Gastrocnemius medialis (tissue), 4 donors: ENCODE results near the gene ZNF771. TPM values are rescaled to one million over a fixed set of nuclear protein-coding genes. Genes with fewer than 3 reads are reported as not detected.

Source experiments
- ATAC-seq, 2 donors: fragments of 150-250 bp; one replicate each; pipeline ENCODE4 v1.9.1; 2016
- DNase-seq, 2 donors: peaks; one replicate each; pipeline ENCODE4 v3.0.0-alpha.2; 2019
- H3K27ac ChIP-seq, 4 donors: fragments of 200-600 bp; sonication (generic); 1 replicate in 1 of 4; 2 replicates in 3 of 4; pipeline ENCODE4 v1.5.1; 2016 to 2018; ENCODE audit warnings: mild to moderate bottlenecking in 2 of 4, moderate library complexity in 1 of 4
- H3K27me3 ChIP-seq, 3 donors: fragments of 200-600 bp; sonication (generic) in 2 of 3; 1 replicate in 1 of 3; 2 replicates in 2 of 3; pipeline versions ENCODE4 v1.5.1 to v1.6.0; 2016 to 2019; ENCODE audit warnings: mild to moderate bottlenecking in 1 of 3, moderate library complexity in 1 of 3
- H3K36me3 ChIP-seq, 2 donors: fragments of 200-600 bp; sonication (generic) in 1 of 2; one replicate each; pipeline ENCODE4 v1.5.1; 2017 to 2018
- H3K4me1 ChIP-seq, 2 donors: fragments of 200-600 bp; sonication (generic) in 1 of 2; one replicate each; pipeline ENCODE4 v1.5.1; 2016 to 2017; ENCODE audit warnings: mild to moderate bottlenecking in 2 of 2
- H3K4me3 ChIP-seq, 4 donors: fragments of 200-600 bp; sonication (generic) in 3 of 4; 1 replicate in 1 of 4; 2 replicates in 3 of 4; pipeline ENCODE4 v1.5.1; 2016 to 2019; ENCODE audit warnings: mild to moderate bottlenecking in 2 of 4
- H3K9me3 ChIP-seq, 3 donors: fragments of 200-600 bp; sonication (generic) in 2 of 3; 1 replicate in 1 of 3; 2 replicates in 2 of 3; pipeline ENCODE4 v1.5.1; 2016 to 2019
- CTCF ChIP-seq, 5 experiments: fragments of 450-650 bp in 3 of 5; fragments of 200-600 bp in 2 of 5; sonication (generic) in 2 of 5; IDR thresholded peaks in 4 of 5; conservative IDR thresholded peaks in 1 of 5; 1 replicate in 4 of 5; 2 replicates in 1 of 5; pipeline ENCODE4 v1.5.1; 2016 to 2019; ENCODE audit warnings: antibody characterized with exemption in 5 of 5, mild to moderate bottlenecking in 3 of 5, moderate library complexity in 3 of 5
- POLR2A ChIP-seq, 2 donors: fragments of 450-650 bp; IDR thresholded peaks; one replicate each; pipeline ENCODE4 v1.6.1; 2017; ENCODE audit warnings: antibody characterized with exemption in 2 of 2, mild to moderate bottlenecking in 2 of 2, moderate library complexity in 2 of 2
- in situ Hi-C, 4 donors: fragments of 200-750 bp; cut with MboI; loops; one replicate each; pipeline versions ENCODE4 v1.15.0 to v1.8.0; 2017; ENCODE audit warnings: low sequenced_read_pairs in 4 of 4
- intact Hi-C: fragments of 100-400 bp; cut with DNase I; formaldehyde crosslinking; loops from one replicate; pipeline ENCODE4 v1.15.1; 2023; ENCODE audit warnings: low total_unique reads
- total RNA-seq, 4 donors: library from RNA; depleted of rRNA; stranded (reverse); fragments of >200 nt; gene quantifications; one replicate each; pipeline versions ENCODE4 v1.1.0 to v1.2.3, GENCODE V29; 2016

The ZNF771 gene
- total RNA-seq, 4 donors from 2014 or later: 16.7 to 34.1 (median 24.7) TPM

- ATAC-seq (no peak), DNase-seq (no peak)
- in situ Hi-C loops: loop anchor here in 2 of 4 donors (25.0 kb wide), 2 partner anchors 272 to 297 kb away; partner anchors contain the start of genes ALDOA (in 1 of the 2), PPP4C (in 1 of the 2), TBX6 (in 1 of the 2) and YPEL3 (in 1 of the 2)
- no peak overlapping the region for H3K27ac ChIP-seq
- TF ChIP-seq POLR2A (IDR thresholded peaks at IDR 0.05) (no peak), CTCF (IDR thresholded peaks at IDR 0.05 in 4 of 5, conservative IDR thresholded peaks at IDR 0.05 in 1 of 5) (no peak)
- H3K36me3 ChIP-seq: peaks cover 0 to 54% of the 10 kb centered on the region in 2 donors
- no peaks in the 10 kb centered on the region for H3K27me3 ChIP-seq
- no peaks in the 10 kb centered on the region for H3K9me3 ChIP-seq
- intact Hi-C loops: loop anchor here (5.0 kb wide), 1 partner anchor 457 kb away; the partner anchor contains the start of gene ASPHD1
- peaks cover 15 to 21% of the 10 kb centered on the region in 2 donors for H3K4me1 ChIP-seq
- no peak overlapping the region for H3K4me3 ChIP-seq
These were observed 48.2 kb upstream of the ZNF771 start for GRCh38 chr16:30358990-30359870.

- Histone ChIP-seq H3K27me3 (no peaks in the 10 kb centered on the region), H3K4me1 (peaks cover 12 to 17% of the 10 kb centered on the region in 2 donors), H3K36me3 (peaks cover 0 to 60% of the 10 kb centered on the region in 2 donors), H3K4me3 (no peak overlapping the region), H3K27ac (no peak overlapping the region), H3K9me3 (no peaks in the 10 kb centered on the region)
- no peak for TF ChIP-seq CTCF (IDR thresholded peaks at IDR 0.05 in 4 of 5, conservative IDR thresholded peaks at IDR 0.05 in 1 of 5)
- TF ChIP-seq POLR2A (IDR thresholded peaks at IDR 0.05): no peak
- intact Hi-C loops (loop anchor here (5.0 kb wide), 1 partner anchor 458 kb away; the partner anchor contains the start of gene ASPHD1), in situ Hi-C loops (loop anchor here in 2 of 4 donors (25.0 kb wide), 2 partner anchors 273 to 298 kb away; partner anchors contain the start of genes ALDOA (in 1 of the 2), PPP4C (in 1 of the 2), TBX6 (in 1 of the 2) and YPEL3 (in 1 of the 2))
- DNase-seq (no peak), ATAC-seq (no peak)
These were observed 47.6 kb upstream of the ZNF771 start for GRCh38 chr16:30359871-30360170.

- no peak for TF ChIP-seq POLR2A (IDR thresholded peaks at IDR 0.05)
- TF ChIP-seq CTCF (IDR thresholded peaks at IDR 0.05 in 4 of 5, conservative IDR thresholded peaks at IDR 0.05 in 1 of 5): no peak
- peaks cover 4 to 9% of the 10 kb centered on the region in 2 donors for H3K4me1 ChIP-seq
- ATAC-seq: no peak
- no peak overlapping the region for H3K4me3 ChIP-seq
- H3K27me3 ChIP-seq: no peaks in the 10 kb centered on the region
- in situ Hi-C loops: loop anchor here in 2 of 4 donors (25.0 kb wide), 2 partner anchors 274 to 299 kb away; partner anchors contain the start of genes ALDOA (in 1 of the 2), PPP4C (in 1 of the 2), TBX6 (in 1 of the 2) and YPEL3 (in 1 of the 2)
- peaks cover 0 to 69% of the 10 kb centered on the region in 2 donors for H3K36me3 ChIP-seq
- no peak overlapping the region for H3K27ac ChIP-seq
- intact Hi-C loops: no loop called here
- no peaks in the 10 kb centered on the region for H3K9me3 ChIP-seq
- no peak for DNase-seq
These were observed 46.2 kb upstream of the ZNF771 start for GRCh38 chr16:30361180-30361579.

- no peak for TF ChIP-seq POLR2A (IDR thresholded peaks at IDR 0.05)
- TF ChIP-seq CTCF (IDR thresholded peaks at IDR 0.05 in 4 of 5, conservative IDR thresholded peaks at IDR 0.05 in 1 of 5): no peak
- DNase-seq: no peak
- H3K4me1 ChIP-seq: peaks cover 24 to 27% of the 10 kb centered on the region in 2 donors
- H3K27ac ChIP-seq: peak overlapping the region in 1 of 4 donors; percentile 36
- ATAC-seq: no peak
- peaks cover 0 to 39% of the 10 kb centered on the region in 2 donors for H3K36me3 ChIP-seq
- H3K9me3 ChIP-seq: no peaks in the 10 kb centered on the region
- in situ Hi-C loops (loop anchor here in 2 of 4 donors (25.0 kb wide), 2 partner anchors 278 to 303 kb away; partner anchors contain the start of genes ALDOA (in 1 of the 2), PPP4C (in 1 of the 2), TBX6 (in 1 of the 2) and YPEL3 (in 1 of the 2)), intact Hi-C loops (no loop called here)
- H3K27me3 ChIP-seq: no peaks in the 10 kb centered on the region
- H3K4me3 ChIP-seq: no peak overlapping the region
These were observed 42.2 kb upstream of the ZNF771 start for GRCh38 chr16:30365200-30365599.
